Fibroblast of mammary gland (primary cell): ENCODE measurements around the gene IRAG1.

ENCODE experiments used
- DNase-seq: peaks from one replicate; pipeline ENCODE4 v3.0.0-alpha.2; 2010; ENCODE audit warnings: low read depth
- H3K4me3 ChIP-seq: 2 replicates; pipeline ENCODE4 v1.5.1; 2011; ENCODE audit warnings: low read depth, mild to moderate bottlenecking, low read length, moderate library complexity; ENCODE audit not compliant: control insufficient read depth
- TF ChIP-seq, protein P1 (sequence below): conservative IDR thresholded peaks from 2 replicates; pipeline ENCODE4 v1.5.1; 2011; ENCODE audit warnings: low read depth, low read length, inconsistent platforms; ENCODE audit not compliant: control insufficient read depth, insufficient read depth

IRAG1 gene

DNA sequence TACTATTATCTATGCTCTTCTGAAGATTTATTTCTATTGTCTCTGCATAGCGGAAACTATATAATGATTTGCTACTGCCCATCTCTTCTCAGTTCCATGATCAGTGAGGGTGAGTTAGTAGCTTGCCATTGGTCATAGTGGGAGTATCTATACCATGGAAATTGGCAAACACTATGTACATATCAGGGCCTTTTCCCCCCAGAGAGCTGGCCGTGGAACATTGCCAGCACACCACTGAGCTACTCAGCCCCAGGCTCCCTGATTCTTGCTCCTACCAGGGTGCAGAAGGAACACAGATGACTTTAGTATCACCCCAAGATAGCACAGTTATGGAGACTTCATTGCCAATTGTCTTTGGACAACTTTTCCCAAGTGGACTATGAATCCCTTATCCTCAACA lies 33.2 kb downstream of the IRAG1 start:
- DNase-seq = no peak
- no peak overlapping the region for H3K4me3 ChIP-seq

DNA sequence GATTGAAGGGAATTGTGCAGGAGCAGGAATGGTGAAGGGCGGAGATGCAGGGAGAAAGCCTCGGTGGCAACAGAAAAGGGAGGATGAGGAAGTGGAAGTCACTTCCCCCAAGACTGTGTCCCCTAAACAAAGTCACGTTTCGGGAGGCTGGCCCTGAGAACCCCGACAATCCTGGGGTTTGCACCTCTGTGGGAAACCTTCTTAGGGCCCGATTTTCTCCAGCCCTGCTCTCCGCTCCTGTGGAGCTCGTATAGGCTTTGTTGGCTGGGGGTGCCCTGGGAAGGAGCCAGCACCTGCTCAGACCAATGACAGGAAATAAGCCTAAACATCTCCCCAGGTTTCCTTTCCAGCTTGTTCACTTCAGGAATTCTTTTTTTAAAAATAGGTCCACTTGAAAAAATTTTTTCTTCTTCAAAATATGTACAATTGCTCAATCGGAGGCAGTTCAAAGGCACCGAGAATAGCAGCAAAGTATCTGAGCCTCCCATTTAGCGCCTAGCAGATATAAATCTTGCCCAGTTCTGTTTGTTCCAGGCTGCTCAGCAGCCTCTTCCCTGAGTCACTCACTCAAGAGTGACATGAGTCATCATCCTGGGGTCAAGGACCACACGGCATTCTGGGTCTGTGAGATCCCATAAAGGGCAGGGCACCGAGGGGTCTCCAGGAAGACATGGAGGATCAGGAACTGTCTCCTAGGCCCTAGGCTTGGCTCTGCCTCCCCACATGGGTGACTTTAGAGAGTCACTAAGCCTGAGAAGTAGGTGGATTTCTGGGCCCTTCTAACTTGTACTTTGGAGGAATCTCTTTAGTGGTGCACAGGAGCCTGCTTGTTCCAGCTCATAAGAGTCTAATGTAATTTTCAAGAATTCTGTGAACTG lies 34.0 kb downstream of the IRAG1 start:
- no peak overlapping the region for H3K4me3 ChIP-seq
- DNase-seq = peak; percentile 94
- TF ChIP-seq, protein P1, sequence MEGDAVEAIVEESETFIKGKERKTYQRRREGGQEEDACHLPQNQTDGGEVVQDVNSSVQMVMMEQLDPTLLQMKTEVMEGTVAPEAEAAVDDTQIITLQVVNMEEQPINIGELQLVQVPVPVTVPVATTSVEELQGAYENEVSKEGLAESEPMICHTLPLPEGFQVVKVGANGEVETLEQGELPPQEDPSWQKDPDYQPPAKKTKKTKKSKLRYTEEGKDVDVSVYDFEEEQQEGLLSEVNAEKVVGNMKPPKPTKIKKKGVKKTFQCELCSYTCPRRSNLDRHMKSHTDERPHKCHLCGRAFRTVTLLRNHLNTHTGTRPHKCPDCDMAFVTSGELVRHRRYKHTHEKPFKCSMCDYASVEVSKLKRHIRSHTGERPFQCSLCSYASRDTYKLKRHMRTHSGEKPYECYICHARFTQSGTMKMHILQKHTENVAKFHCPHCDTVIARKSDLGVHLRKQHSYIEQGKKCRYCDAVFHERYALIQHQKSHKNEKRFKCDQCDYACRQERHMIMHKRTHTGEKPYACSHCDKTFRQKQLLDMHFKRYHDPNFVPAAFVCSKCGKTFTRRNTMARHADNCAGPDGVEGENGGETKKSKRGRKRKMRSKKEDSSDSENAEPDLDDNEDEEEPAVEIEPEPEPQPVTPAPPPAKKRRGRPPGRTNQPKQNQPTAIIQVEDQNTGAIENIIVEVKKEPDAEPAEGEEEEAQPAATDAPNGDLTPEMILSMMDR = no peak

More for the DNA sequence above, 33.2 kb downstream of the IRAG1 start:
- TF ChIP-seq, protein P1 = no peak

DNA sequence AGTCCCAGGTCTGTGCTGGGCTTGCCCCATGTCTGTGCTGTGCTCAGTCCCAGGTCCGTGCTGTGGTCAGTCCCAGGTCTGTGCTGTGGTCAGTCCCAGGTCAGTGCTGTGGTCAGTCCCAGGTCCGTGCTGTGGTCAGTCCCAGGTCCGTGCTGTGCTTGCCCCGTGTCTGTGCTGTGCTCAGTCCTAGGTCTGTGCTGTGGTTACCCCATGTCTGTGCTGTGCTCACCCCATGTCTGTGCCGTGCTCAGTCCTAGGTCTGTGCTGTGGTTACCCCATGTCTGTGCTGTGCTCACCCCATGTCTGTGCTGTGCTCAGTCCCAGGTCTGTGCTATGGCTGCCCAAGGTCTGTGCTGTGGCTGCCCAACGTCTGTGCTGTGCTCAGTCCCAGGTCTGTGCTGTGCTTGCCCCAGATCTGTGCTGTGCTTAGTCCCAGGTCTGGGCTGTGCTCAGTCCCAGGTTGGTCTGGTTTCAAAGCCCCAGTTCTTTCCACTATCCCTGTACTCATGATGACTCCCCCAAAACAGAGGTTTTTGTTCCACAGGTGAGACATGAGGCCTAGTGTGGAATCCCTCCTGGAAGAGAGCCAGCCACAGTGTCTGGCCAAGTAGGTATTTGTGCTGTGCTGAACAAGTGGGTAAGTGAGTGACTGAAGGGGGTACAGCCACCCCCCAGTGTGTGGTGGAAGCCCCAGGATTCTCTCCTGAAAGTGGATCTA lies 34.8 kb downstream of the IRAG1 start:
- no peak overlapping the region for H3K4me3 ChIP-seq
- TF ChIP-seq, protein P1 = no peak
- DNase-seq = no peak

DNA sequence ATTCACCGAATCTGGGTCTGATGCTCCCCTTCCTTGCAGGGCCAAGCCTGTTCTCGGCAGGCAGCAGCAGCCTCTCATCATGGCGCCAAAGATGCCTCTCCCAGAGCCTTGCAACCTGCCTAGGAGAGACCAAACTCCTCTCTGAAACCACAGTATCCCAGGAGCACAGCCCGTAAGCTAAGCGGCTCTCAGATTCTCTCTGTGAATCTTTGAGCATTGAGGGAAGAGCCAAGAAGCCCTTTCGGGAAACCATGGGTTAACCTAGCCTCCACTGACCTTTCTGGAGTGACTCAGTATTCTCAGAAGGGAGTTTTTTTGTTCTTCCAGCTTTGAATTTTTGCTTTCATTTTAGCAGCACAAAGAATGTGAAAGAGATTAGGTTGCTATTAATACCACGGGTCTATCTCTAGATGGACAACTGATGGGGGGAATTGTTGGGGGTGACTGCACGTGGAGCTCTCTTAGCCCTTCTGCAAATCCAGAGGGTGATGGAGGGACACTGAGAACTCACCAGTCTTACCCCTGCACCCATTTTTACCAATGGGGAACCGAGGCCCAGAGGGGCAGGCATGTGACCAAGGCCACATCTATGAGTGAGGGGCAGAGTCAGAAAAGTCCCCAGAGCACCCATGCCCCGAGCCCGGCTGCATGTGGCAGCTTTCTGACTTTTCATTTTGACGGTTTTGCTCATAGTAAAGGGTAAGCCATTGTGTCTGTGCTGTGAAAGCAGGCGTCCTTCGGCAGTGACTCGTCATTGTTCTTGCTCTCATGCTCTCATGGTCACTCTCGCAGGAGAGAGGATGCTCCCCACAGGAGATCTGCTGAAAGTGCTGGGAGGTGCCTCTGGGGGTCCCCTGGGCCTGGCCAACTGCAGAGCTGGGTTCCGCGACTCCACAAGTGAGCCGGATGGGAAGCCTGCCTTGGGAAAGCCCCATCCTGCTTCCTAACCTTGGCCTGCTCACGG lies 36.0 kb downstream of the IRAG1 start:
- TF ChIP-seq, protein P1 = no peak
- DNase-seq = peak; percentile 80
- no peak overlapping the region for H3K4me3 ChIP-seq

DNA sequence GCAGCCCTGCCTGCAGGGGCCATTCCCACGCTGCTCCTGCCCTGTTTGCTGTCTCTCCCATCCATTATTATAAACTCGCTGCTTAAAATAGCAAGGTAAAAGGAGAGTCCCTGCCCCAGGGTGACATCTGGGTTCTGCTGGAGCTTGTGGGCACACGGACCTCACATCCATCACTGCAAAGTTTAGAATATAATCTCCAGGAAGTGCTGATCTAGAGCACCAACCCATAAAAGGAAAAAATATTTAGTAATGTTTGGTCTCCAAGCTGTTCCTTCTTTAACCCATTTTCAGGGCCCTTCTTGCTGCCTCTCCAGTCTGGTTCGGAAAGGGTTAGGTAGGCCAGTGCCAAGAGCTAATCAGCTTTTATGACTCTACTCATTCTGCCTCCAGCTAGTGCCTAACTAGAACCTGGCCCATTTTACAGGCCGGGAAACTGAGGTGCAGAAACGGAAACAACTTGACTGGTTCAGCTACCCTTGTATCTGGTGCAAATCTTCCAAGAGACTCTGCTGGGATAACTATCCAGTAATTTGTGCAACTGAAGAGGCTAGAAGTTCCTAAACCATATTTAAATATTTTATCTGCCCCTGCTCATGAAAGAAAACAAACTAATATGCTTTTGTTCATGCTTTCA lies 37.5 kb downstream of the IRAG1 start:
- TF ChIP-seq, protein P1 = no peak
- H3K4me3 ChIP-seq = no peak overlapping the region
- DNase-seq = no peak

DNA sequence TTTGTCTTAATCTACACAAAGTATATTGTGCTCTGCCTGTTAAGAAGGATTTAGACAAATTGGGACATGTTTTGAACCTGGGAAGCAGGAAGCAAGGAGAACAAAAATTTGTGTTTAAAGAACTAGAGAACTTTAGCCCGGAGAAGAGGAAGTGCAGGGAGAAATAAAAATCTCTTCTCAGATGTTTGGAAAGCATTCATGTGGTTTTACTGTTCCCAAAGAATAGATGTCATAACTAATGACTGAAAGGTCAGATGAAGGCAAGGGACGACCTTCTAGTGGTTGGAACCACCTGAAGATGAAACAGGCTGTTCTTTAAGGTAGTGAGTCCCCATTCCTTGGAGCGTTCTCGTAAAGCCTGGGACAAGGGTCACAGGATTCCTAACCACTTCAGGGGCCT lies 38.3 kb downstream of the IRAG1 start:
- TF ChIP-seq, protein P1 = no peak
- H3K4me3 ChIP-seq = no peak overlapping the region
- no peak for DNase-seq
